Kidney capillary endothelial cell (primary cell): ENCODE results near the gene ABCC3.

Experiments
- DNase-seq: peaks from one replicate; pipeline ENCODE4 v3.0.0-alpha.2; 2018; ENCODE audit warnings: low spot score

Gene ABCC3

GRCh38 chr17:50737118-50737698 is 102.5 kb downstream of the ABCC3 start:
- no peak for DNase-seq

- no peak for DNase-seq
Observed at GRCh38 chr17:50739098-50739497, 104.4 kb downstream of the ABCC3 start.
